Midbrain (tissue), 1 donor: ENCODE measurements around the gene MUTYH.
A peak's percentile ranks its signal among the peaks of the same experiment; 100 is the strongest.
"Not testable (repeated sequence)": the region's sequence is repeated elsewhere in the genome, so short reads cannot be mapped to it uniquely, and the experiment has no call there.

Experiments used
- DNase-seq: peaks from one replicate; lab custom pipeline; 2025; lab: John Stamatoyannopoulos, UW

Gene MUTYH

GRCh38 chr1:45321444-45321843 lies 18.8 kb downstream of the MUTYH start:
- DNase-seq = no peak

GRCh38 chr1:45319761-45320160 lies 20.5 kb downstream of the MUTYH start:
- no peak for DNase-seq

GRCh38 chr1:45317166-45317565 lies 23.1 kb downstream of the MUTYH start:
- no peak for DNase-seq

- no peak for DNase-seq
Measured at GRCh38 chr1:45314266-45314665, 26.0 kb downstream of the MUTYH start.

GRCh38 chr1:45306905-45307304 lies 33.3 kb downstream of the MUTYH start:
- DNase-seq = no peak

GRCh38 chr1:45306319-45306718 lies 33.9 kb downstream of the MUTYH start:
- DNase-seq = no peak

- no peak for DNase-seq
Measured at GRCh38 chr1:45305231-45305630, 35.0 kb downstream of the MUTYH start.

GRCh38 chr1:45304311-45305081 lies 35.7 kb downstream of the MUTYH start:
- no peak for DNase-seq

- DNase-seq = peak; percentile 98
Measured at GRCh38 chr1:45303520-45304310, 36.5 kb downstream of the MUTYH start.

- no peak for DNase-seq
Measured at GRCh38 chr1:45302505-45303150, 37.6 kb downstream of the MUTYH start.

GRCh38 chr1:45300669-45300997 lies 39.6 kb downstream of the MUTYH start:
- no peak for DNase-seq

- DNase-seq = peak; percentile 62
Measured at GRCh38 chr1:45299981-45300668, 40.1 kb downstream of the MUTYH start.

- no peak for DNase-seq
Measured at GRCh38 chr1:45299296-45299695, 40.9 kb downstream of the MUTYH start.

- no peak for DNase-seq
Measured at GRCh38 chr1:45297666-45298356, 42.4 kb downstream of the MUTYH start.

GRCh38 chr1:45291716-45292115 lies 48.5 kb downstream of the MUTYH start:
- DNase-seq = no peak

GRCh38 chr1:45291002-45291401 lies 49.2 kb downstream of the MUTYH start:
- not testable (repeated sequence) for DNase-seq

- DNase-seq = not testable (repeated sequence)
Measured at GRCh38 chr1:45286521-45286920, 53.7 kb downstream of the MUTYH start.

- DNase-seq = not testable (repeated sequence)
Measured at GRCh38 chr1:45284858-45285257, 55.4 kb downstream of the MUTYH start.

- no peak for DNase-seq
Measured at GRCh38 chr1:45282351-45282750, 57.9 kb downstream of the MUTYH start.
